NCI-H2227 treated with DMSO at 0.1 percent for 48 hours (cell line): Measurements from ENCODE around the gene SPOP.
A peak's percentile ranks its signal among the peaks of the same experiment; 100 is the strongest.

Source experiments
- DNase-seq: peaks from one replicate; lab custom pipeline; 2025; lab: John Stamatoyannopoulos, UW

The SPOP gene

GRCh38 chr17:49583889-49584288 lies 94.0 kb downstream of the SPOP start:
- DNase-seq: no peak

DNA sequence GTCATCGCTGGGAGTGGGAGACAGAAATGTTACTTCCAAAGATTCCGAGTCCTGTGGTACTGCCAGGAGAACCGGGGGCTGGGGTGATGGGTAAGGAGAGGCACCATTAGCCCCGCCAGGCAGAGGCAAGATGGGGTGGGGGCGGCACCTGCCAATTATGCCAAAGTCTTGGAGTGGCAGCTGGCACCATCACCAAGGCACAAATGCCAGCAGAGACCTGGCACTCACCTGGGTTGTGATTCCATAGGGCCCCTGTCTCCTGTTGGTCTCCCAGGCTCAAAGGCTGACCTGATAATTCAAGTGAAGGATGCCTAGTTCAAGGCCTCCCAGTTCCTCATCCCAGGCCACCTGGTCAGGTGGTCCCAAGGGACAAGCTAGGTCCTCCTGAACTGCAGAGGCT lies 94.7 kb downstream of the SPOP start:
- DNase-seq: no peak

- no peak for DNase-seq
These were observed 95.1 kb downstream of the SPOP start for GRCh38 chr17:49582789-49583188.

DNA sequence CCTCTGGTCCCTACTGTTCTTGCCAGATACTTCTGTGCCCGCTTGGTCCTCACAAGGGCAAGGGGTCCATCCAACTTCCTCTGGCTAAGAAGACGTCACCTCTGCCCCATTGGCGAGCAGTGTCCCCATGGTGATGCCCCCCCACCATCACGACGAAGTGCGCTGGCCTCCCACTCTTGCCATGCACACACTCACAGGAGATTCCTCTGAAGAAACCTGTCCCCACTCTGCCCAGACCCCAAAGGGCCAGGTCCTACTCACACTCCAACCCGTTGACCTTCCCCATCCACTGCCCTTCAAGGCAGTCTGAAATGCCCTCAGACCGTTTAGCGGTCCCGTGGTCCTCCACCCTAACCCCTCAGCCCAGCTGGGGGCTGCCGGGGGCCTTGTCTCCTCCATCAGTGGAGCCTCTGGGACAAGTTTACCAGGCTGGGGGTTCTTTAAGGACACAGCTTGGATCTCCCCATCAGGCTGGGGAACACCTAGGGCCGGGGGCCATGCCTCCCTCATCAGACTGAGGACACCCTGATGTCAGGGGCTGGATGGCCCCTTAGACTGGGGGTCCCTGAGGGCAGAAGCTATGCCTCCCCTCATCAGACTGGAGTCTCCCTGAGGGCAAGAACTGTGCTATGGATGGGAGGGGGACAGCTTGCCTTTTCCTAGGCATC lies 95.7 kb downstream of the SPOP start:
- DNase-seq: no peak

DNA sequence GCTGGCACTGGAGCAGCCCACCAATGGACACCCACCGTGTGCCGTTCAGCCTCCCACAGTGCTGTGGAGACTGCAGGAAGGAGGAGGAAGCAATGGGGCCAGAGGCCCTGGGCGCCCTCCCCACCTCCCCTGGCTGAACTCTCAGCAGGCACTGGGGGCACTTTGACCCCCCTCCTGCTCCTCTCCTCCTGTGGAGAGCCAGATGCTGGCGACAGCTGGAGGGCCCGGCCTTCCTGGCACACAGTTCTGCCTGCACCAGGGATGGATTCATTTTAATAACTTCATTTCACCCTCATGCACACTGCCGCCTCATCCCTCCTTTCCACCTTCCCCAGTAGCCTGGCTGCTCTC lies 96.3 kb downstream of the SPOP start:
- no peak for DNase-seq

- DNase-seq: no peak
These were observed 96.8 kb downstream of the SPOP start for GRCh38 chr17:49580981-49581647.

- DNase-seq: no peak
These were observed 97.7 kb downstream of the SPOP start for GRCh38 chr17:49580055-49580721.

- DNase-seq: no peak
These were observed 98.4 kb downstream of the SPOP start for GRCh38 chr17:49579522-49579921.

DNA sequence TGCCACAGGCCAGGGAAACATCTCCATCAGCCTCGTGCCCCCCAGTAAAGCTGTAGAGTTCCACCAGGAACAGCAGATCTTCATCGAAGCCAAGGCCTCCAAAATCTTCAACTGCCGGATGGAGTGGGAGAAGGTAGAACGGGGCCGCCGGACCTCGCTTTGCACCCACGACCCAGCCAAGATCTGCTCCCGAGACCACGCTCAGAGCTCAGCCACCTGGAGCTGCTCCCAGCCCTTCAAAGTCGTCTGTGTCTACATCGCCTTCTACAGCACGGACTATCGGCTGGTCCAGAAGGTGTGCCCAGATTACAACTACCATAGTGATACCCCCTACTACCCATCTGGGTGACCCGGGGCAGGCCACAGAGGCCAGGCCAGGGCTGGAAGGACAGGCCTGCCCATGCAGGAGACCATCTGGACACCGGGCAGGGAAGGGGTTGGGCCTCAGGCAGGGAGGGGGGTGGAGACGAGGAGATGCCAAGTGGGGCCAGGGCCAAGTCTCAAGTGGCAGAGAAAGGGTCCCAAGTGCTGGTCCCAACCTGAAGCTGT lies 98.9 kb downstream of the SPOP start:
- DNase-seq: no peak

DNA sequence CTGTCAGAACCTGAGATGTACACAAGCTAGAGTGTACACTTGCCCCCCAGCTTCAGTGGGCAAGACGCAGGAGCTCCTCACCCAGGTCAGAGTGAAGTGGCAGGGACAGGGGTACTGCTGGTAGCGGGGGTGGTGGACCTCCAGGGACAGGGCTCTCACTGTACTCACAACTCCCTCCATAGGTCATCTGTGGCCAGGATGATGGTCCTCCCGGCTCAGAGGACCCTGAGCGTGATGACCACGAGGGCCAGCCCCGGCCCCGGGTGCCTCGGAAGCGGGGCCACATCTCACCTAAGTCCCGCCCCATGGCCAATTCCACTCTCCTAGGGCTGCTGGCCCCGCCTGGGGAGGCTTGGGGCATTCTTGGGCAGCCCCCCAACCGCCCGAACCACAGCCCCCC lies 99.5 kb downstream of the SPOP start:
- no peak for DNase-seq

GRCh38 chr17:49577963-49578362 lies 99.9 kb downstream of the SPOP start:
- no peak for DNase-seq

GRCh38 chr17:49577650-49577934 lies 100.3 kb downstream of the SPOP start:
- DNase-seq: no peak

DNA sequence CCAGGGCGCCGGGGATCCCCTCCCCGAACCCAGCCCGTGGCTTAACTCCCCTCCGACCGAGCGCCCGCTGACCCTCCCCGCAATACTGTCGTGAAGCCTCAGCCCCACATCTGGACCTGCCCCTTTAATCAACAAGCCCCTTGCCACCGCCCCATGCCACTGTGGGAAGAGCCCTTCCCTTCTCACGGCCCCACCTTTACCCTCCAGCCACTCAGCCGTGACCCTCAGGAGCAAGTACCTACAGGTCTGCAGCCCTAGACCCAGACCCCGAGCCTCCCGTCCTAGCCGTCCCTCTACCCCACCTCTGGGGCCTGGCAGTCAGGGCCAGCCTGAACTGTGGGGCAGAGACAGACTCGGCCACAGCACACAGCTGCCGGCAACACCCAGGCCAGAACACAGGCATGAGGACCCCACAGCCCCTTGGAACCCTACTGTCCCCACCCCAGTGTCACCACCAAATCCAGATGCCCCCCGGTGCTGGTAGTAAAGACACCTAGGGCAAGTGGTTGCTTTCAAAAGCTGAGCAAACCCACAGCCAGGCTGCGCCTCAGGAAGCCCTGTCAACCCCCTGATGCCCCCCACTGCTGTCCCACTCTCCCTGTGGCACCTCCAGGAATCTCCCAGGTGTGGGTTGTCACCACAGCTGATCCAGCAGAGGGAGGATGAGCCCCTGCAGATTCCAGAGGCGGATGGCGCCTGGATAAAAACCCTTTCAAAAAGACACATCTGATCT lies 100.8 kb downstream of the SPOP start:
- no peak for DNase-seq

- no peak for DNase-seq
These were observed 101.6 kb downstream of the SPOP start for GRCh38 chr17:49576088-49576916.

GRCh38 chr17:49575679-49576087 lies 102.2 kb downstream of the SPOP start, which contains the start of gene NXPH3:
TSS of gene NXPH3 (plus strand) at chr17:49575871. CDS start at chr17:49576220, 349 bp downstream.
- peak; percentile 43 for DNase-seq

- no peak for DNase-seq
These were observed 102.8 kb downstream of the SPOP start for GRCh38 chr17:49574945-49575678.

DNA sequence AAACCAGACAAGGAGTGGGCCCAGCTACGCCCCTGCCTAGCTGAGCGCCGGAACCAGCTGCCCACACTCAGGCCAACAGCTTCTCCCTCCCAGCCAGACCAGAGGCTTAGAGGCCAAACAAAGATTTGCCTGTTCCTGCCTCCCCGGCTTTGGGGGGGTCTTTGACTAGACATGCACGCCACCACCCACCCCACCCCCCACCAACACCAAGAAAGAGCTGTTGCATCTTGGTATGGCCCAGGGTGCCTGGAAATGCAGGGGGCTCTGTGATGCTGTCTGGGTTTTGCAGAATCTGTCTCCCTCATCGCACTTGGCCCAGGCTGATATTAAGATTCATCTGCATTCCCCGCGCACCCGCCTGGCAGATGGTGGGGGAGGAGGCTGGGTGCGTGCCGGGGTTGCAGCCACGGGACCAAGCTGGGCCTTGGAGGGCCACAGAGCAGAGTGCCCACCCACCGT lies 103.5 kb downstream of the SPOP start:
- DNase-seq: no peak

DNA sequence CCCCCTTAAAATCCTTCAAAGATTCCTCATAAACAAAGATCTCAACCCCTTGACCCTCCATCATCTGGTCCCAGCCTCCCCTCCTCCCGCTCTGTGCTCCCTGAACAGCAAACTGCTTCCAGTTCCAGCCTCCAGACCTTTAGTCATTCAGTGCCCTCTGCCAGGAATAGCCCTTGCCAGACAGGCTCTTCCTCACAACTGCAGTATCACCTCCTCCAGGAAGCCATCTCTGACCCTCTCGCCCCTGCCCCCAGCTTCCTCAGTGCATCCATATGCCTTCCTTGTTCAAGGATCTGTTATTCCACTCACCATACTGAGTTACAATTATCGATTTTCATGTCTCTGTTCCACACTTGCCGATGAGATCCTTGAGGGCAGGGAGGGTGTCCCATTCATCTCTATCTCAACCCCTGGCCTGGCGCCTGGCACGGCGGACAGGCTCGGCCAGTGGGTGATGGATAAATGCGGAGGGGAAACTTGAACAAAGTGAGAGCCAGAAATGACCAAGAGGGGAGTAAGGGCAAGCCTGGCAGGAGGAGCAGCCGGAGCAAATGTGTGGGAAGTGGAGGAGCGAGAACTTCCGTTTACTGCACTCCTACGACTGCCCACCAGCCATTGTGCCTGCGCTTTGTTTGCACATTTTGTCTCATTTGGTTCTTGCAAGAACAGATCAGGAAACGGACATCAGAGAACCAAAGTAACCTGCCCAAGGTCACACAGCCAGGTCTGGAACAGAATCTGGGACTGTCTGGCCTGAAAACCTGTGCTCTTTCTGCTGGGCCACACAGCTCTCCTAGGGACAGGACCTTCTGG lies 104.2 kb downstream of the SPOP start:
- DNase-seq: no peak

DNA sequence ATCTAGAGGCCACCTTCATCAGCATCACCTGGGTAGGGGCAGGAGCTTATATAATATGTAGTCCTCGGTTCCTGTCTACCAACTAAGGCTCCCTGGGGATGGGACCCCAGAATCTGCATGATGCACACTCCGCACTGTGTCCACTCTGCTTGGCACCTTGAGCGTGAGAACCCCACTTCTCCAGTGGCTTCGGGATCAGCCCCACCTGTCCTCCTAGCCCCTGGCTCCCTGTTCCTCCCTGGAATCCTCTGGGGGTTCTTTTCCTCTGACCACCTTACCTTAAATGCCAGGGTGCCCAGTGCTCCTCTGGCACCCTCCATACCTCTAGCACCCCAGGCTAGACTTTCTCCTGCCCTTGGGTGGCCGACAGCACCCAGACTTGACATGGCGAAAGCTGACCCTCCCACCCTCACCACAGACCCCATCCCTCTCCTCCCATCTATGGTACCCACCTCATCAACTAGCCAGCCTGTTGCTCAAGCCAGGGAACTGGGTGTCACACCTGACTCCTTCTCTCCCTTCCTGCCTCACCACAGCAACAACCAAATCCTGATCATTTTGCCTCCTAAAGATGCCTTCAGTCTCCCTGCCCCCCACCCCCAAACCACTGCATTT lies 105.0 kb downstream of the SPOP start:
- no peak for DNase-seq

DNA sequence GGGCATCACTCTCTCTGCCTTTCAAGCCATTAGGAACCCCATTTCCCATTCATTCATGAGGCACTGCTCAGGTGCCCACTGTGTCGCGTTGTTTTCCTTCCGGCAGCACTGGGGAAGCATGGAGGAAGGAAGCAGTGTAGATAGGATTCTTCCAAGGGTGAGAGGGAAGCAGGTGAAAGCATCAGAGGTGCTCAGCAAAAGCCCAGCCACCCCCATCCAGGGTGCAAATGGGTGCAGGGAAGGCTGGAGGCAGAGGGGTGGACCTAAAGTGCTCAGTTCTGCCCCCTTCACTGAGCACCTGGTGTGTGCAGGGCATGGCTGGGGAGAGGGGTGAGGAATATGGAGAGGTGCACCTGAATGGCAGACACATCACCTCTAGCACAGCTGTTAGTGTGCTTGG lies 105.7 kb downstream of the SPOP start:
- DNase-seq: no peak
